GM15510 (cell line): ENCODE measurements around the gene FOXS1.

Source experiments
- POLR2A ChIP-seq: IDR thresholded peaks from 3 replicates; pipeline ENCODE4 v1.6.1; 2011; ENCODE audit warnings: borderline replicate concordance; ENCODE audit not compliant: insufficient read length; ENCODE audit errors: extremely low read depth

FOXS1 gene

DNA sequence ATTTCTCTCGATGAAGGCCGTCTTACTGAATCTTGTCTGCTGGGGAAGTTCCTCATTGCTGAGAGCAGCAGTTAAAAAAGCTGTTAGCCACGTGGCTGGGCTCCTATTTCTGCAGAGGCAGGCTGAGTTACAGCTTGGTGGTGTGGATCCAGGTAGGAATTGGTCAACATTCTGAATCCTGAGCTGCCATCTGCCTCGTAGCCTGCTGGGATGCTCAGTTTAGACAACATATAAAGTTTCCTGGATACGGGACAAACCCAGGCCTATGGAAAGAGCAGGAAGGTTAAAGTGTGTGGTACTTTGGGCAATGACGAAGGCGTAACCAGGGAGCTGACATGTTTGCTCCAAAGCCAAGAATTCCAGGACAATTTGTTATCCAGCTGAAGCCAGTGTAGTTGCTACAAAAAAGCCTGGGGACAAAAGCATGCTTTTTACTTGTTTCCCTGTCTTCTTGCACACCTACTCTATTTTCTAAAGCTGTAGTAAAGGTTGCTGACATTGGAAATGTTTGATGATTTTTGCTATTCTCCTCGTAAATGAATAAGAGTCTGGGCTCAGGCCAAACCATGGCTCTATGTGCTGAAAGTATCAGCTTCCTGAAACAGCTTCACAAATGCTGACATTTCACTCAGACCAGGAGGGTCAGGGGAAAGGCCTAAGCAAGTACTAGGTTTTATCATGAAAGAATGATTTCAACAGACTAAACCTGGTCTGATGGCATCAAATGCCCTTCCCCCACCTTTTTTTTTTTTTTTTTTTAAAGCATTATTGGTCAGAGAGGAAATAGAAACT is 38.6 kb downstream of the FOXS1 start:
- no peak for TF ChIP-seq POLR2A

DNA sequence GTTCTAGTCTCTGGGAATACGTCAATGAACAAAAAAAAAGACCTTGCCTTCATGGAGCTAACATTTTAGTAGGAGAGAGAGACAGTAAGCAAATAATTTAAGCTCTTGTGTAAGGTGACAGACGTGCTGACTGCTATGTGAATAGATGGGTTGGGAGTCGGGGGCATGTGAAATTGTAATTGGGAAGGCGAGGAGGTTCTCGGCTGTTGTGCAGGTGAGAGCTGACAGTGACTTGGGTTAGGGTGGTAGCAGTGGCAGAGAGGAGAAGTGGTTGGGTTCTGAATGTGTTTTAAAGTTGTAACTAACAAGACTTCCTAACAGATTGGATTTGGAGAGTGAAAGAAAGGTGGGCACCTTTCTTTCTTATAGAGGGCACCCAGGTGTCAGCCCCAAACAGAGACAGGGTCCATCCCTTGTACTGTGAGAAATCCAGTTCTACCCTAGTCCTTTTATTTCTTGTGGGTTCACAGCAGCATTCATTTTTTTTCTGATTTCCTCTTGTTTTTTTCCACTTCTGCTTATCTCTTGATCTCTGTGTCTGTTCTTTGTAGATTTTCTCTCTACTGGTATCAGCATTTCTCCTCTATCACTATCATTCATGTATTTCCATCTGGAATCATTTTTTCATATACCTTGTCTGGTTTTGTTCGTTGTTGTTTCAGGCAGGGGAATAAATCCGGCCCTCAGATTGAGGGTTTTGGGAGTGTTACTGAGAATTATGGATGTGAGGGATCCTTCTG is 41.7 kb downstream of the FOXS1 start:
- TF ChIP-seq POLR2A = no peak

DNA sequence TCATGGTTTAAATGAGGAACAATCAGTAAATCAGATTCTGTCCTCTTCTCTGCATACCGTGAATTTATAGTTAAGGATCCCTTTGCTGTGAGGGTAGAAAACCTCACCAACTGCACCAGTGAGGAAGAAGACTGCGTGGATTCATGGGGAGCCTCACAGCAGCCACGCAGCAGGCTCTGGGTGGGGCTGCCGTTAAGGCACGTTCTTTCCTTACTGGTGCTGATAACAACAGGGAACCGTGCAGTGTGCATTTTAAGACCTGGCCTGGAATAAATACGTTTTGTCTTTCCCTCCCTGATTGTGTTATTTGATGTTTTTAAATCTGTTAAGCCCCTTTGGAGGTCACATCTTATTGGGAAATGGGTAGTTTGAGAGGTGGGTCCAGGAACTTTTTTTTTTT is 43.9 kb downstream of the FOXS1 start:
- TF ChIP-seq POLR2A = no peak

GRCh38 chr20:31797364-31797763 is 48.0 kb downstream of the FOXS1 start:
- no peak for TF ChIP-seq POLR2A
